Mesothelial cell of epicardium (in vitro differentiated cells): ENCODE results near the gene ADCYAP1. TPM values are rescaled to one million over a fixed set of nuclear protein-coding genes. Genes with fewer than 3 reads are reported as not detected.

Experiments
- DNase-seq, 2 experiments: peaks; one replicate each; pipeline ENCODE4 v3.0.0; 2021; ENCODE audit warnings: low spot score in 2 of 2; ENCODE audit not compliant: unreplicated experiment in 2 of 2
- H3K27ac Mint-ChIP-seq: 2 replicates; pipeline ENCODE4 v1.8.0; 2021; ENCODE audit warnings: mixed read lengths
- H3K27me3 Mint-ChIP-seq: 2 replicates; pipeline ENCODE4 v1.8.0; 2021; ENCODE audit warnings: low read depth, mixed read lengths
- H3K36me3 Mint-ChIP-seq: 2 replicates; pipeline ENCODE4 v1.8.0; 2021; ENCODE audit warnings: mixed read lengths
- H3K4me1 Mint-ChIP-seq: 2 replicates; pipeline ENCODE4 v1.8.0; 2021; ENCODE audit warnings: mixed read lengths
- H3K4me3 Mint-ChIP-seq: 2 replicates; pipeline ENCODE4 v1.8.0; 2021; ENCODE audit warnings: mild to moderate bottlenecking, moderate library complexity, mixed read lengths
- H3K9me3 Mint-ChIP-seq: 2 replicates; pipeline ENCODE4 v1.8.0; 2021; ENCODE audit warnings: mixed read lengths
- CTCF ChIP-seq: fragments of 200-600 bp; sonication (generic); IDR thresholded peaks from one replicate; pipeline ENCODE4 v1.5.0; 2021; ENCODE audit warnings: antibody characterized with exemption; ENCODE audit not compliant: unreplicated experiment
- total RNA-seq: library from RNA; stranded (reverse); gene quantifications from 3 replicates; pipeline ENCODE4 v1.2.1, GENCODE V29; 2021

ADCYAP1 gene
- total RNA-seq, 1 donor from 2014 or later: 0.72 TPM

DNA sequence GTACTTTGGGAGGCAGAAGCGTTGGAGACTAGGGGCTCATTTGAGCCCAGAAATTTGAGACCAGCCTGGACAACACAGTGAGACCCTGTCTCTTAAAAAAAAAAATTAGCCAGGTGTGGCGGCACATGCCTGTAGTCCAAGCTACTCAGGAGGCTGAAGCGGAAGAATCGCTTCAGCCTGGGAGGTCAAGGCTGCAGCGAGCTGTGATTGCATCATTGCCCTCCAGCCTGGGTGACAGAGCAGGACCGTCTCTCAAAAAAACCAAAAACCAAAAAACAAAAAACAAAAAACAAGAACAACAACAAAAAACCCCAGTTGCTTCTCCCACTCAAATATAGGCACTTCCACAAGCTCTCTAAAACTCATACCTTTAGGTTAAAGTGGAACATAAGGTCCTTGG is 27.4 kb upstream of the ADCYAP1 start:
- H3K27me3 Mint-ChIP-seq: peaks cover 41% of the 10 kb centered on the region
- no peak overlapping the region for H3K4me3 Mint-ChIP-seq
- no peak for DNase-seq
- peaks cover 8% of the 10 kb centered on the region for H3K9me3 Mint-ChIP-seq
- no peaks in the 10 kb centered on the region for H3K36me3 Mint-ChIP-seq
- TF ChIP-seq CTCF: no peak
- H3K27ac Mint-ChIP-seq: no peak overlapping the region
- no peaks in the 10 kb centered on the region for H3K4me1 Mint-ChIP-seq

- no peak overlapping the region for H3K27ac Mint-ChIP-seq
- H3K4me3 Mint-ChIP-seq: no peak overlapping the region
- H3K27me3 Mint-ChIP-seq: peaks cover 44% of the 10 kb centered on the region
- no peak for DNase-seq
- no peak for TF ChIP-seq CTCF
- H3K4me1 Mint-ChIP-seq: no peaks in the 10 kb centered on the region
- H3K36me3 Mint-ChIP-seq: no peaks in the 10 kb centered on the region
- no peaks in the 10 kb centered on the region for H3K9me3 Mint-ChIP-seq
These were observed 18.6 kb upstream of the ADCYAP1 start for GRCh38 chr18:886076-886475.

- no peak overlapping the region for H3K4me3 Mint-ChIP-seq
- TF ChIP-seq CTCF: no peak
- no peak for DNase-seq
- H3K4me1 Mint-ChIP-seq: no peaks in the 10 kb centered on the region
- H3K27me3 Mint-ChIP-seq: peaks cover 47% of the 10 kb centered on the region
- H3K27ac Mint-ChIP-seq: no peak overlapping the region
- no peaks in the 10 kb centered on the region for H3K9me3 Mint-ChIP-seq
- no peaks in the 10 kb centered on the region for H3K36me3 Mint-ChIP-seq
These were observed 17.0 kb upstream of the ADCYAP1 start for GRCh38 chr18:887716-888115.

GRCh38 chr18:892316-892715 is 12.4 kb upstream of the ADCYAP1 start:
- no peak overlapping the region for H3K27ac Mint-ChIP-seq
- no peaks in the 10 kb centered on the region for H3K9me3 Mint-ChIP-seq
- H3K27me3 Mint-ChIP-seq: peaks cover 43% of the 10 kb centered on the region
- H3K4me3 Mint-ChIP-seq: no peak overlapping the region
- no peak for DNase-seq
- H3K36me3 Mint-ChIP-seq: no peaks in the 10 kb centered on the region
- no peaks in the 10 kb centered on the region for H3K4me1 Mint-ChIP-seq
- TF ChIP-seq CTCF: no peak

GRCh38 chr18:896315-896714 is 8.4 kb upstream of the ADCYAP1 start:
- H3K36me3 Mint-ChIP-seq: no peaks in the 10 kb centered on the region
- DNase-seq: no peak
- TF ChIP-seq CTCF: no peak
- H3K4me3 Mint-ChIP-seq: no peak overlapping the region
- H3K4me1 Mint-ChIP-seq: no peaks in the 10 kb centered on the region
- H3K27ac Mint-ChIP-seq: no peak overlapping the region
- H3K9me3 Mint-ChIP-seq: no peaks in the 10 kb centered on the region
- peaks cover 68% of the 10 kb centered on the region for H3K27me3 Mint-ChIP-seq

DNA sequence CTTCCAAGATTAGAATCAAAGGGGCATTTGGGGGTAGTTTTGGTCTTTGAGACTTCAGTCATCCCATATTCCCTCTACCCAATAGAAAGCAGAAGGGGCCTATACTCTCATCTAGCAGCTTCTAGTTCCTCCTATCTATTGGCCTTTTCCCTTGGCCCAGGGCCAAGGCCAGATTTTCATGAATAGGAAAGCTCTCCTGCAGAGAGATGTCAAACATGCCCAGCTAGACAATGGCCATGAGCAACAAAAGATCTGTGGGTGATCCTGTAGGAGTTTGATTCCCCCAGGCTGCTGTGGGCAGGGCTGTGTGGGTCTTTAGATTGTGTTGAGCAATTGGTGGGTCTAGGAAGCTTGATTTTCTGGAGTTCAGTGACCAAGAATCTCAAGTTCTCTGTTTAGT is 2.9 kb upstream of the ADCYAP1 start:
- Mint-ChIP-seq H3K9me3 (no peaks in the 10 kb centered on the region), H3K4me1 (peaks cover 16% of the 10 kb centered on the region), H3K4me3 (no peak overlapping the region), H3K27ac (no peak overlapping the region), H3K36me3 (no peaks in the 10 kb centered on the region), H3K27me3 (peaks cover 88% of the 10 kb centered on the region)
- no peak for TF ChIP-seq CTCF
- no peak for DNase-seq
